HUES64 (cell line): Measurements from ENCODE around the gene CMC2.

Experiments
- H3K27ac ChIP-seq: 2 replicates; pipeline ENCODE4 v1.7.0; 2013; ENCODE audit warnings: low read depth, low read length, inconsistent platforms
- H3K27me3 ChIP-seq: 2 replicates; pipeline ENCODE4 v1.6.1; 2013; ENCODE audit warnings: mild to moderate bottlenecking, low read length; ENCODE audit not compliant: insufficient read depth
- H3K36me3 ChIP-seq: 2 replicates; pipeline ENCODE4 v1.6.1; 2013; ENCODE audit warnings: mild to moderate bottlenecking, low read length; ENCODE audit not compliant: insufficient read depth
- H3K4me1 ChIP-seq: 2 replicates; pipeline ENCODE4 v1.6.1; 2013; ENCODE audit warnings: mild to moderate bottlenecking, low read length, moderate library complexity; ENCODE audit not compliant: insufficient read depth
- H3K4me3 ChIP-seq: 2 replicates; pipeline ENCODE4 v1.5.1; 2013; ENCODE audit warnings: mild to moderate bottlenecking, low read length, moderate library complexity
- H3K9ac ChIP-seq: 2 replicates; pipeline ENCODE4 v1.6.1; 2013; ENCODE audit warnings: mild to moderate bottlenecking, low read depth, low read length
- H3K9me3 ChIP-seq: 2 replicates; pipeline ENCODE4 v1.6.1; 2013; ENCODE audit warnings: low read depth, low read length; ENCODE audit not compliant: insufficient read depth
- WGBS: fragments of 150-250, 120-280 bp; methylation state at CpG from one replicate; pipeline ENCODE4 v1.1.7; 2013; ENCODE audit warnings: missing lambda C conversion rate; 5-methylcytosine and 5-hydroxymethylcytosine counted together

Gene CMC2

DNA sequence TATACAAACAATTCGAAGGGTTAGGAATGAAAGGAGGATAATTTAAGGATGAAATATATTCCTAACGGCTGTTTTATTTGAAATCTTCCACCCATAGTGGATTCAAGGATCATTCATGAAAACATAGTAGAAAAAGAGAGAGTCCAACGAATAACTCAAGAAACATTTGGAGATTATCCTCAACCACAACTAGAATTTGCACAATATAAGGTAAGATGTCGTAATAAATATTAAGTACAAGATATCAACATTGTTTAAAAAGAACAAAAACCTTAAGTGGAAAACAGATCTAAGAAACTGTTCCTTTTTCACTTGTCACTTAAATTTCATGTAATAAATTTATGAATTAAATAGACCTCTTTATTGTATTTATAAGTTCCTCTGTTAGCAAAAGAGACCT is 19.7 kb upstream of the CMC2 start:
- H3K27me3 ChIP-seq: no peaks in the 10 kb centered on the region
- H3K9ac ChIP-seq: no peak overlapping the region
- no peak overlapping the region for H3K4me3 ChIP-seq
- no CpG with 5 or more reads among the region's 4 CpGs for WGBS
- H3K9me3 ChIP-seq: no peaks in the 10 kb centered on the region
- H3K27ac ChIP-seq: no peak overlapping the region
- H3K36me3 ChIP-seq: peaks cover 85% of the 10 kb centered on the region
- H3K4me1 ChIP-seq: no peaks in the 10 kb centered on the region

DNA sequence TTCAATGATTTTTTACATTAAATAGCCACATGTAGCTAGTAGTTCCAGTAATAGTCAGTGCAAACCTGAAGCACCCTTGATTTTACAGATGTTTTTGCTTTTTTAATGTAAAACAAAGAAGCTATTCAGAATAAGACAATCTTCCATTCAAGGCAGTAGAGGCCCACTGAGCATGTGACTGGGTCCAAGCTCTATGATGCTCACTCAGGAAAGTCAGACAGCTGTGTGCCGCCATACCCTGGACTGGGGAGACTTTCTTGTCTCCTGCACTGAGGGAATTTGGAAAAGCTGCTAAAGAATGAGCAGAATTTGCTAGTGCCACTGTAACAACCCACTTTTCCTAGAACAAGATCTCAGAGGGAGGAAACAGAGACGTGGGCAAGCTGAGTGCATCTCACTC is 11.8 kb upstream of the CMC2 start:
- no peaks in the 10 kb centered on the region for H3K27me3 ChIP-seq
- no peak overlapping the region for H3K9ac ChIP-seq
- no peaks in the 10 kb centered on the region for H3K4me1 ChIP-seq
- H3K36me3 ChIP-seq: peaks cover 99% of the 10 kb centered on the region
- no peaks in the 10 kb centered on the region for H3K9me3 ChIP-seq
- 98% methylated on average over 2 of the region's 2 CpGs for WGBS
- H3K27ac ChIP-seq: no peak overlapping the region
- H3K4me3 ChIP-seq: no peak overlapping the region

- Histone ChIP-seq H3K9ac (no peak overlapping the region), H3K27me3 (no peaks in the 10 kb centered on the region), H3K4me3 (no peak overlapping the region), H3K9me3 (no peaks in the 10 kb centered on the region), H3K27ac (no peak overlapping the region), H3K4me1 (no peaks in the 10 kb centered on the region), H3K36me3 (peaks cover 96% of the 10 kb centered on the region)
- 100% methylated on average over 2 of the region's 2 CpGs for WGBS
Measured at GRCh38 chr16:81014672-81015071, 8.0 kb upstream of the CMC2 start.

GRCh38 chr16:81012974-81013373 is 6.3 kb upstream of the CMC2 start:
- peaks cover 86% of the 10 kb centered on the region for H3K36me3 ChIP-seq
- no peak overlapping the region for H3K27ac ChIP-seq
- H3K4me3 ChIP-seq: no peak overlapping the region
- H3K4me1 ChIP-seq: no peaks in the 10 kb centered on the region
- H3K27me3 ChIP-seq: no peaks in the 10 kb centered on the region
- H3K9ac ChIP-seq: no peak overlapping the region
- no peaks in the 10 kb centered on the region for H3K9me3 ChIP-seq
- over 99% methylated on average over 3 of the region's 3 CpGs for WGBS

DNA sequence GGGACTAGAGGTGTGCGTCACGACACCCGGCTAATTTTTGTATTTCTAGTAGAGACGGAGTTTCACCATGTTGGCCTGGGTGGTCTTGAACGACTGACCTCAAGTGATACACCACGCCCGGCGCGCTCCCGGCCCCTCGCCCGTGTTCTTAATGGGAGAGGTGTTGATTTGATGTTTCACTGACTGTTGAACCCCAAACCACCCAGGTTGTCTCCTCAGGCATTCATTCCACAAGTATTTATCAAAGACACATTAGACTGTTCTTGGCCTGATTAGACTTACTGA is 1.8 kb upstream of the CMC2 start:
- peaks cover 14% of the 10 kb centered on the region for H3K4me1 ChIP-seq
- no peaks in the 10 kb centered on the region for H3K27me3 ChIP-seq
- H3K4me3 ChIP-seq: peak overlapping the region; percentile 78
- H3K27ac ChIP-seq: no peak overlapping the region
- H3K9ac ChIP-seq: peak overlapping the region; percentile 100; the same call in 1 of the 2 replicates
- WGBS: 97% methylated on average over 7 of the region's 12 CpGs
- H3K9me3 ChIP-seq: no peaks in the 10 kb centered on the region
- H3K36me3 ChIP-seq: peaks cover 41% of the 10 kb centered on the region

DNA sequence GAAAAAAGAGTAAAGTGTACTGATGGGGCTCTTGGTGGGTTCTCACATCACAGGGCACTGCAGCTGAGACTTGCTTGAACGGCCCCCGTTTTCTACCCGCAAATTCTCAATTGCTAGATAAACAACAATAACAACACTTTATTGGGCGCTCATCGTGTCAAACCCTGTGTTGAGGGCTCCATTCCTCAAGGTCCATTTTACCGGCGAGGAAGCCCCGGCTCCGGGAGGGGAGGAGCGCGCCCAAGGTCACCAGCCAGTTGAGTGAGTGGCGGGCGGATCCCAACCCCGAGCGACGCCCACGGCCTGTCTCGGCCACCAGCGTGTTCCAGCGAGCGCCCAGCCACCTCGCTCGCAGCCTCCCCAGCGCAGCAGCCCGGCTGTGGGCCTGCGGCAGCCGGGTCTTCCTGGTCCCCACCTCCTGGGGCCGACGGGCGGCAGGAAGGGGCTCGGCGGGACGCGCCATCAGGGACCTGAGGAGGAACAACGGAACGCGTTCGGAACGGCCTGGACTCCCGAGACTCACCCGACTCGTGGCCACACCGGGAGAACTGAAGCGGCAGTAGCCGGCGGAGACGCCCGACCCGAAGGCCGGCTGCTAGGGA is 373 bp downstream of the CMC2 start:
- H3K4me3 ChIP-seq: peak overlapping the region; percentile 78
- peaks cover 14% of the 10 kb centered on the region for H3K4me1 ChIP-seq
- peaks cover 21% of the 10 kb centered on the region; the same call in 1 of the 2 replicates for H3K36me3 ChIP-seq
- H3K27ac ChIP-seq: peak overlapping the region; percentile 92
- H3K9me3 ChIP-seq: no peaks in the 10 kb centered on the region
- peak overlapping the region; percentile 100 for H3K9ac ChIP-seq
- under 1% methylated on average over 50 of the region's 50 CpGs for WGBS
- H3K27me3 ChIP-seq: no peaks in the 10 kb centered on the region

- no peak overlapping the region for H3K27ac ChIP-seq
- H3K9me3 ChIP-seq: no peaks in the 10 kb centered on the region
- H3K27me3 ChIP-seq: no peaks in the 10 kb centered on the region
- H3K36me3 ChIP-seq: peaks cover 15% of the 10 kb centered on the region; the same call in 1 of the 2 replicates
- peak overlapping the region; percentile 100 for H3K9ac ChIP-seq
- 8% methylated on average over 18 of the region's 18 CpGs for WGBS
- H3K4me1 ChIP-seq: peaks cover 14% of the 10 kb centered on the region
- peak overlapping the region; percentile 78 for H3K4me3 ChIP-seq
Measured at GRCh38 chr16:81005610-81006161, 999 bp downstream of the CMC2 start.

- H3K36me3 ChIP-seq: peaks cover 8% of the 10 kb centered on the region; the same call in 1 of the 2 replicates
- H3K4me1 ChIP-seq: peaks cover 14% of the 10 kb centered on the region
- no peaks in the 10 kb centered on the region for H3K27me3 ChIP-seq
- H3K9ac ChIP-seq: no peak overlapping the region
- 55% methylated on average over 13 of the region's 14 CpGs for WGBS
- peak overlapping the region; percentile 22 for H3K4me3 ChIP-seq
- 0 out of 2 replicates have a peak overlapping the region, but pooled peaks have one; percentile 24 for H3K27ac ChIP-seq
- no peaks in the 10 kb centered on the region for H3K9me3 ChIP-seq
Measured at GRCh38 chr16:81004646-81005353, 1.9 kb downstream of the CMC2 start.

DNA sequence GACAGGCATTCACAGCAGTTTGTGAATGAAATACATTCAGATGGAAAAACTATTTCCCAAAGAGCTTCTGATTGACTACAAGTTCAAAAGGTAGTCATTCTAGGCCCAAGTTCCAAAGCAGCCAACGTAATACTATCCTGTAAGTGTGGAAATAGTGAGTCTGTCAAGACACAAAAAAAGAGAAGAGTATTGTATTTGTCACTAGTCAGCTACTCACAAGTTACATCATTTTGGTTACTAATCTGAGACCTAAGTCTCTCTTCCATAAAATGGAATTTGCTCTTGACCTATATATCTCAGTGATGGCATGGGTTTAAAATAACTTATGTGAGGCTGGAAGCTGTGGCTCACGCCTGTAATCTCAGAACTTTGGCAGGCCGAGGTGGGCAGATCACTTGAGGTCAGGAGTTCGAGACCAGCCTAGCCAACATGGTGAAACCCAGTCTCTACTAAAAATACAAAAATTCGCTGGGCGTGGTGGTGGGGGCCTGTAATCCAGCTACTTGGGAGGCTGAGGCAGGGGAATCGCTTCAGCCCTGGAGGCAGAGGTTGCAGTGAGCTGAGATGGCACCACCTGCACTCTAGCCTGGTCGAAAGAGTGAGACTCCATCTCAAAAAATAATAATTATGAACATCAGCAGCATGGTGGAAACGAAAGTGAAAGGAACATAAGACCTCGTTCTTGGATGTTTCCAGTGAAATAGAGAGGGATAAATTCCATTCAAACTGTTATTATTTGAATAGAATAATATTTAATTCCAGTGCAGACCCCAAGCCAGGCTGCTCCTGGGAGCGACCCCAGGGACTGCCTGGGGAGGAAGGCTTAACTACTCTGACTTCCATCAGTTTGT is 2.9 kb downstream of the CMC2 start:
- Histone ChIP-seq H3K4me1 (peaks cover 14% of the 10 kb centered on the region), H3K27me3 (no peaks in the 10 kb centered on the region), H3K9me3 (no peaks in the 10 kb centered on the region), H3K36me3 (no peaks in the 10 kb centered on the region), H3K9ac (no peak overlapping the region), H3K4me3 (no peak overlapping the region), H3K27ac (no peak overlapping the region)
- WGBS: 78% methylated on average over 10 of the region's 11 CpGs

- Histone ChIP-seq H3K27ac (no peak overlapping the region), H3K9ac (no peak overlapping the region), H3K4me3 (no peak overlapping the region), H3K9me3 (no peaks in the 10 kb centered on the region), H3K4me1 (peaks cover 14% of the 10 kb centered on the region), H3K36me3 (no peaks in the 10 kb centered on the region), H3K27me3 (no peaks in the 10 kb centered on the region)
- WGBS: 93% methylated on average over 4 of the region's 4 CpGs
Measured at GRCh38 chr16:81003064-81003463, 3.6 kb downstream of the CMC2 start.

- Histone ChIP-seq H3K4me3 (no peak overlapping the region), H3K9me3 (no peaks in the 10 kb centered on the region), H3K36me3 (peaks cover 4% of the 10 kb centered on the region; the same call in 1 of the 2 replicates), H3K9ac (no peak overlapping the region), H3K27me3 (no peaks in the 10 kb centered on the region), H3K4me1 (peaks cover 14% of the 10 kb centered on the region), H3K27ac (no peak overlapping the region)
- WGBS: 99% methylated on average over 5 of the region's 5 CpGs
Measured at GRCh38 chr16:81001330-81001729, 5.4 kb downstream of the CMC2 start.
